Uterus (tissue), 2 donors: ENCODE results near the gene CEBPA.

Source experiments
- POLR2A ChIP-seq, 2 donors: fragments of 450-650 bp; IDR thresholded peaks; one replicate each; pipeline ENCODE4 v1.6.1; 2016; ENCODE audit warnings: antibody characterized with exemption in 2 of 2, mild to moderate bottlenecking in 1 of 2, moderate library complexity in 1 of 2
- TF ChIP-seq, protein P1 (sequence below), 4 experiments: fragments of 200-600 bp in 2 of 4; fragments of 450-650 bp in 2 of 4; sonication (generic) in 2 of 4; IDR thresholded peaks; one replicate each; pipeline ENCODE4 v1.5.1; 2016 to 2019; ENCODE audit warnings: antibody characterized with exemption in 4 of 4, mild to moderate bottlenecking in 2 of 4, moderate library complexity in 1 of 4

DNA sequence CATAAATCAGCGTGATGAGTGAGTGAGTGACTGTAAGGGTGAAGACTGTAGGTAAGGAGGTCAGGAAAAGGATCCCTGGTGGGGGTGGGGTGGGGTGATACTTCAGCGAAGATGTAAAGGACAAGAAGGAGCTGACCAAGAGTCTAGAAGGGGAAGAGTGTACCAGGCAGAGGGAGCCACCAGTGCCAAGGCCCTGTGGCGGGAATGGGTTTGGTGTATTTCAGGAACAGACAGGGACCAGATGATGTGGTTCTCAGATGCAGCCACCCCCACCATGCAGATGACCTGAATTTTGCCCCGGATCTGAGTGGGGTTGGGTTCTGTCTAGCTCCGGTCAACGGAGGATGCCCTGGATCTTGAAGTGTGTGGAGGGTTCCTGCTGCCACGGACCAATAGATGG, 46.6 kb downstream of the CEBPA start:
- TF ChIP-seq, protein P1, sequence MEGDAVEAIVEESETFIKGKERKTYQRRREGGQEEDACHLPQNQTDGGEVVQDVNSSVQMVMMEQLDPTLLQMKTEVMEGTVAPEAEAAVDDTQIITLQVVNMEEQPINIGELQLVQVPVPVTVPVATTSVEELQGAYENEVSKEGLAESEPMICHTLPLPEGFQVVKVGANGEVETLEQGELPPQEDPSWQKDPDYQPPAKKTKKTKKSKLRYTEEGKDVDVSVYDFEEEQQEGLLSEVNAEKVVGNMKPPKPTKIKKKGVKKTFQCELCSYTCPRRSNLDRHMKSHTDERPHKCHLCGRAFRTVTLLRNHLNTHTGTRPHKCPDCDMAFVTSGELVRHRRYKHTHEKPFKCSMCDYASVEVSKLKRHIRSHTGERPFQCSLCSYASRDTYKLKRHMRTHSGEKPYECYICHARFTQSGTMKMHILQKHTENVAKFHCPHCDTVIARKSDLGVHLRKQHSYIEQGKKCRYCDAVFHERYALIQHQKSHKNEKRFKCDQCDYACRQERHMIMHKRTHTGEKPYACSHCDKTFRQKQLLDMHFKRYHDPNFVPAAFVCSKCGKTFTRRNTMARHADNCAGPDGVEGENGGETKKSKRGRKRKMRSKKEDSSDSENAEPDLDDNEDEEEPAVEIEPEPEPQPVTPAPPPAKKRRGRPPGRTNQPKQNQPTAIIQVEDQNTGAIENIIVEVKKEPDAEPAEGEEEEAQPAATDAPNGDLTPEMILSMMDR (IDR thresholded peaks at IDR 0.05), result no peak
- no peak for TF ChIP-seq POLR2A (IDR thresholded peaks at IDR 0.05)
